LoVo (cell line): ENCODE results near the gene COPS9.

Experiments
- DNase-seq: peaks from one replicate; pipeline ENCODE4 v3.0.0-alpha.2; 2016; ENCODE audit warnings: low spot score

Gene COPS9

GRCh38 chr2:240136013-240136670 is at the start of gene COPS9:
COPS9 (minus strand) TSS chr2:240136305; CDS start chr2:240136284, 21 bp downstream.
- peak; percentile 90 for DNase-seq

- no peak for DNase-seq
Observed at GRCh38 chr2:240184656-240185055, 48.6 kb upstream of the COPS9 start.

- DNase-seq, result no peak
Observed at GRCh38 chr2:240183875-240184590, 47.9 kb upstream of the COPS9 start.

DNA sequence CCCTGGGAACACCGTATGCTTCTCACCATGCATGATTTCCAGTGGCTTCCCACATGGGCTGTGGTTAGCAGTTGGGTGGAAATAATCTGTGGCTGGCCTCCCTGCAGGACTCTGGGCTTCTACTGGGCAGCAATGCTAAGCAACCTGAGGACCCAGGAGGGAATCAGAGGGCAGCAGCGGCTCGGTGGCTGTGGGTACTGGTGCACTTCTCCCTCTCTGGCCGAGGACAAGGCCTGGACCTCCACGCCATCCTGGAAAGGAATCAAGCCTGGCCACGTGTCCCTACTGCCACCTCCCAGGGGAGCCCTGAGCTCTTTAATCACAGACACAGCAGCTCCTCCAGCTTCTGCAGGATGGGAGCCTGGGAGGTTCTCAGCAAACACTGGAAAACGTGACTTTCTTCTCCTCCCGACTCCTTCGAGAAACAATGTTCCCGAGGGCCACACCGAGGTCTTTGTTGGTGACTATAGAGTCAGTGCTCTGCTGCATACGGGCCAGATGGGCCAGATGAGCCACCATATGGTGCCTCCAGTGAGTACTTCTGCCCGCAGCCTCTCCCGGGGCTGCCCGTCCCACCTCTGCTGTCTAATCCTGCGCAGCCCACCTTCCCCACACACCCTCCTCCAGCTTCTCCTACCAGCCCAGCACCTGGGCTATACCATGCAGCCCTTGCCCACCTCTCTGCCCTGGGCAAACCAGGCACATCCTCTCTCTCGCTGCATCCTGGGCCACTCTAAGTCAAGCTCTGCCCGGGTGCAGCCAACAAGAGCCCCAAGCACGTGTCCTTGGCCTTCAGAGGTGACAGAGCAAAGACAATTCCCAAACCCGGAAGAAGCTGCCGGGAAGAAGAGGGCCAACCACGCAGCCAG is 47.1 kb upstream of the COPS9 start:
- DNase-seq, result no peak

- no peak for DNase-seq
Observed at GRCh38 chr2:240182476-240182875, 46.4 kb upstream of the COPS9 start.

DNA sequence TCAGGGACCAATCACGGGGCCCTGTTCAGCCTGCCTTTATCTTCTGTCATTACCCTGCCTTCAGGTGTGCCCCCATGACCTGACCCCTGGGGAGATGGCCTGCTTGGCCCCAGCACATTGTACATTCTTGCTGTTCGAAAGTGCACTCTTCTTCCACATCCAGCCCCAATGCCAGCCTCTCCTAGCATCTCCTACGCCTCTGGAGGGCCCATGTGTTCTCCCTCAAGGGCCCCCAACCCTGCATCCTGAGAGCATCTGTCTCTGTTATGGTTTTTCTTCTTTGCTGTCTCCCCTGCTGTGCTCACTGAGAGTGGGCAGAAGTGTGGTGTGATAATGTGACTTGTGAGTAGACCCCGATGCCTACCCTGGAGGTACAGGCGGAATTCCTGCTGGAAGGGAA is 45.9 kb upstream of the COPS9 start:
- no peak for DNase-seq

GRCh38 chr2:240179941-240180666 is 44.0 kb upstream of the COPS9 start:
- no peak for DNase-seq

DNA sequence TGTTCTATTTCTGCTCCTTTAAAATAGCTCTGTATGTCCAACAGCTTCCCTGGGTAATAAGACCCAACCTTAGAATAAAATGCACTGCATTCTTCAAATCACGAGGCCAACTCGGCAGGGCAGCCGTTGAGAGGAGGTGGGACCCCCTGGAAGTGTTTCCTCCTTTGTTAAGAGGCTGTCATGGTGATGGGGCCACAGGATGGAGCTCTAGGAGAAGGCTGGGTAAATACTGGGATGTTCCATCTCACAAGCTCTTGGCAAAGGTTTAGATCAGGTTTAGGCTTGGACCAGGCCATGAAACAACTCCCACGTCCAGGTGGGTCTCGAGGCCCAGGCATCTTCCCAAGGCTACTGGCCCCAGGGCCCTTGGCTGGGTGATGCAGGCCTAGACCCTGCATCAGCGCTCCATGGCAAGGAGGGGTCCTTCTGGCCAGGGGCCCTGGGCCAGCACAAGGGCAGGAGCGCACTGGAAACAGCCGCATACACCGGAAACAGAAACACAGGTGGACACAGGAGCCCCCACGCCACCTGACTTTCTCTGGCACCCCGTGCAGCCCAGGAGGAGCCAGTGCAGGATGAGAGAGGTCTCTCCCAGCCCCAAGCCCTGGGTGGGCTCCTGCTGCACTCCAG is 43.2 kb upstream of the COPS9 start:
- DNase-seq, result no peak

GRCh38 chr2:240178564-240178963 is 42.5 kb upstream of the COPS9 start:
- DNase-seq, result no peak

GRCh38 chr2:240174496-240174895 is 38.4 kb upstream of the COPS9 start:
- DNase-seq, result no peak

DNA sequence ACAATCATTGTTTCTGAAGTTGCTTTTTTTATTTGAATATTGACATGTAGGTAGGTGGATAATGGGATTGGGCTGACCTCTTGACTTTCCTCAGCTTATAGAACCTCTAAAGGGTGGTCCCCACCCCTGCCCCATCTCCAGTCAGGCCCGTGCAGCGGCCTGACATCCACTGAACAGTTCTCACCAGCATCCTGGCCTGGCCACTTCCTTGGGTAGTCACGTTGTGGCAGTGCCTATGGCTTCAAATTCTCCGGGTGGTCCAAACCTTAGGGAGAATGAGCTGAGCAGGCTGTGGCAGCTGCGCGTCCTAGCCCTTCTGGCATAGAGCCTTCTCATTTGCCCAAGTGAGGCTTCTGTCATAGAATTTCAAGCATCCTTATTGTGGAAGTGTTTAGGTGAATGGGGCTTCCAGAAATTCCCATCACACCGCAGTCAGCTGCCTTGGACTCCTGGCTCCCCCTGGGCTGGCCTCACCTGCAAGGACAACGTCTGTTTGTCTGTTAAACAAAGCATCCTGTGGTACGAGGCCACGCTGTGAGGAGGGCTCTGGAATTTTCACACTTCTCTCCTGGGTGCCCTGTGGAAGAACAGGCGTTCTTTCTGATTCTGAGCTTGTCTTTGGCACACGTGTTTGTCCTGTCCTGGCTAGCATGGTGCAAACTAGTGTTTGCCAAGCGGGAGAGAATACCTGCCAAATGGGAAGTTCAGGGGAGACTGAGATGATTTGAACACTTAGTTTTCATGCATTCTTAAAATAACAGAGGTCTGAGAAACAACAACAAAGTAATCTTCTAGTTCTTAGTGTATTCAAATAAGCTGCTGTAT is 36.2 kb upstream of the COPS9 start:
- no peak for DNase-seq

DNA sequence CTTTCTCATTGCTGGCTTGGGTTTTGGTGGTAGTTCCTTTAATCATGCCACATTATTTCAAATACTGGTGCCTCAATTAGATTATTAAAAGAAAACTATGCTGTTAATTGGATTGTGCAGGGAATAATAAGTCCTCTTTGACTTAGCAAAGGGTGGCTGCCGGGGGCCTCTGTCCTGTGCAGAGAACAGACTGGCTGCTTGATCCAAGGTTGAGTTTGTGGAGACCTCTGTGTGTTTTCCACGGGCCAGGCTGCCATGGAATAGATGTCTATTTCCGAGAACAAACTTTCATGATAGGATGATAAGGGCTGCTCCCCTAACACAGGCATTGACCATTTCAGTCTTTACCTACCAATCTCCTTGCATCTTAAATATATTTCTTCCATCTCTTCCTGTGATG is 34.8 kb upstream of the COPS9 start:
- no peak for DNase-seq

DNA sequence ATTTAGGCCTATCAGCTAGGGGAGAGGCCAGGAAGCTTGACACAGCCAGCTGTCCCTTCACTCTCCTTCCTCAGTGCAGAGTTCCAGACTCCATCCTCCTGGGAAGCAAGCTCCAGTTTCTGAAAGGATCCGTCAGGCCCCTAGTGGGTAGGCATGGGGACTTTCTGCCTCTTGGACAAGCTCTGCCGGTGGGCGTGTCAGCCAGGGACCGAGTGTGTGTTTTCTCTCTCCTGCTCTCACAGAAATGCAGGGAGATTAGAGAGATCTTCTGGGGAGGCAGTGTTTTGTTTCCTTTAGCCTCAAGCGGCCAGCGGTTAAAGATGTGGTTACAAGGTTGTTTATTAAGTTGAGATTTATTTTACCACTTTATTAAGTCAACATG is 34.2 kb upstream of the COPS9 start:
- no peak for DNase-seq

DNA sequence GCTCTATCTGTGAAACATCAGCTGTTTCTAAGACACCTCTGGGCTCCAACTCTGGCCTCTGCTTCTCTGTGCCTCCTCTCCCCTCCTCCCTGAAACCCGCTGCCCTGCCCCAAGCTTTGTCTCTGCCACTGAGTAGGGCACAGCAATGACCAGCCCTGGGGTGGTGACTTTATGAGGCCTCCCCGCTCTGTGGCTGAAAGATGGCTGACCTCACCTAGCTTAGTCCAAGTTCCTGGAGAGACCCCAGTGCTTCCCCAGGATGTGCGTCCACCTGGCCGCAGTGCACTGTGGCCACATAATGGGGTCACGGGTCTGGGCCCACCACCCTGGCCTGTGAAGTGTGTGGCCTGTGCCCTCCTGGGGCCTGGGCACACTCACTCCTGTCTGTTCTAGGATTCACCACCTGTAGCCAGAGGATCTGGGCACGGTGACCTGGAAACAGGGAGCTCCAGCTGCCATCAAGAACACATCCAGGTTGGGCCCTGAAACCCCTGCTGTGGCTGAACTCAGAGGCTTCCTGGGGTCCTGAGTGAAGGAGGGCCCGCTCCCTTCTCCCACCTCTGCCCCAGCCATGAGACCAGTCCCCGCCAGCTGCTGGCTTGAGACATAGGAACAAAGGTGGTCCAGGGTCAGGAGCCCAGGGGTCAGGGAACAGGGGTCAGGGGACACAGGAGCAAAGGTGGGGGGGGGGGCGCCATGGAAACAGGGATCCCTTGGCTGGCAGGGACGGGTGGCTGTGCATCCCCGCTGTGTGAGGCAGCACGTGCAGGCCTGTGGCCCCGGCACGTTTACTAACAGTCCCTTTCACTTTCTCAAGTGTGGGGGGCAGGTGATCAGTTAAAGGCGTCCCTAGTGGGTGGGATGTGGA is 33.6 kb upstream of the COPS9 start:
- no peak for DNase-seq

DNA sequence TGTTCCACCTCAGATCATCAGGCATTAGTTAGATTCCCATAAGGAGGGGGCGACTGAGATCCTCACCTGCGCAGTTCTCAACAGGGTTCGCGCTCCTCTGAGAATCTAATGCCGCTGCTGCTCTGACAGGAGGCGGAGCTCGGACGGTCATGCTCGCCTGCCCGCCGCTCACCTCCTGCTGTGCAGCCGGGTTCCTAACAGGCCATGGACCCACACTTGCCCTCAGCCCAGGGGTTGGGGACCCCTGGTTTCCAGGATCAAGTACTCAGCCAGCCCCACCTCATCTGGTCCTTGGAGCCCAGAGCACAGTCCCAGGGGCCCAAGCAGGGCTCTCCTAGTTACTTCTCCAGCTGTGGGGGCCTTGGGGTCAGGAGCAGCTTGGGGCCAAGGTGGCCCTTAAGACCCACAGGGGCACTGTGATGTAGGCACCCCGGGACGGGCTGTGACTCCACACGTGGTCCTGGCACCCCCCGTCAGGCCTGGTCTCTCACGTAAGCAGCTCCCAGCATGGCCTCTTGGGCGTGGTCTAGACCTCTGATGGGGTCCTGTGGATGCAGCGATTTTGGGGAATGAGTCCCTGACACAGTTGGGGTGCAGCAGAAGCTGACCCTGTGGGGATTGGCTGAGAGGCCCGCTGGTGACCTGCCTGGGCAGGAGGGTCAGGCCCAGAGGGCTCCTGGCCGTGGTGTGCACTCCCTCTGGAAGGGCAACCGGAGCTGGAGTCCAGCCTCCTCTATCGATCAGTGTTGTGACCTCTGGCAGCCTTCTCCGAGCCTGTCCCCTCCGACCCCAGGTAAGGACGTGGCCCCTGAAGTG is 32.6 kb upstream of the COPS9 start:
- no peak for DNase-seq

DNA sequence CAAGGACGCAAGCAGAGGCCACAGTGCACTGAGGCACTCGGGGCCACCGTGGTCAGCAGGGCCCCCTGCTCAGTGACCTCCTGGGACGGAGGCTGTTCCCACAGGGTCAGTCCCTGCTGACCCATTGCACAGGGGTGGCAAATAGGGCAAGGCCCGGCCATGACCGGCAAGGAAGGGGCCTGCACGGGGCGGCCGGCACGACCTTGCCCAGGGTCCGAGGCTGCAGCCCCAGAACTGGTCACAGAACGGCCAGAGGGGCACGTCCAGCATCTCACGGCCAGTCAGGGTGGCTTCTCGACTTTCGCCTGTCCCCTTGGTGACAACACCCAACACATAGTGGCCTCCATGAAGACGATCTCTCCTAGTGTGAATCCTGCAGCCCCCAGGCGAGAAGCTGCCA is 31.9 kb upstream of the COPS9 start:
- no peak for DNase-seq

DNA sequence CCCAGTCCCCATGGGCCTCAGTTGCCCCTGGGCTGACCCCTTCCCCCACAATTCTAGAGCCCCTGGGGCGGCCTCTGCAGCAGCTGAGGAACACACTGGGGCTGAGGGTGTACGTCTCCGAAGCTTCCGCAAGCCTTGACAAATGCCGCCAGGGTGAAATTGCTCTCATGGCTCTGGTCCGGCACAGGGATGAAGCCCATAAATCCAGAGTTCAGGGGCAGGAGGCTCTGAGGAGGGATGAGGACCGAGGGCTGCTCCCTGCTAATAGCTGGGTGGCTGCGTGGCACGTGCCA is 31.4 kb upstream of the COPS9 start:
- DNase-seq, result no peak

DNA sequence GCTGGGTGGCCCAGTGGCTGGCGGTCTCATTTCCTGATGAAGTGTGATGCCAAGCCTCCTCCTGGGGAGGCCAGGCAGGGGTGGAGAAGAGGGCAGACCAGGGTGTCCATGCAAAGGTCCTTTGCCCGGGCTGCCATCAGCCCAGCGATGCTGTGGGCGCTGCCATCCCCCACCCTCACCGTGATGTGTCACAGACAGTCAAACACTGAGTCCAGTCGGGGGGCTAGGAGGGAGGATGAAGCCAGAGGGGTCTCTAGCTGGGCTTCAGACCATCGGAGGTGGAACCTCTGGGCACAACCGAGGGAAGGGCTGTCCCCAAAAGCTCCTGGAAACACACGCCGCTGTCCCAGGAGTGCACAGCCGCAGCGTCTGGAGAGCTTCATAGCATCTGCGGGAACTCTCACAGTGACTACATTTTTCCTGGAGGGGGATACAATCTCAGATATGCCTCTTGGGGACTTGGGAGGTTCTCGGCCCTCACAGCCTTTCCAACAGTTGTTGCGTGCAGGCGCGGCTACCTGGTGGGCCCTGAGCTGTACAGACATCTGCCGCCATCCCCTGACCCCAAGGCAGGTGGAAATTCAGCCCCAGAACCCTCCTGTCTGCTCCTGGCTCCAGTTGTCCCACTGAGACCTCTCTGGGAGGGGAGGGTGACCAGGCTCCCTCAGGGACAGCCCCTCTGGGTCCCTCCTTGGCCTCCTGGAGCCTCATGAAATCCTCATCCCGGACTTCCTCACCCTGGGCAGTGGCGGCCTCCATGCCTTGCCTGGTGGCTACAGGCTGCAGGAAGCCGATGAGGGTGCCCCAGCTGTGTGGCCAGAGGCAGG is 30.9 kb upstream of the COPS9 start:
- DNase-seq, result no peak
